HepG2 (cell line): ENCODE results near the gene COA3. TPM values are rescaled to one million over a fixed set of nuclear protein-coding genes. Genes with fewer than 3 reads are reported as not detected.
A peak's percentile ranks its signal among the peaks of the same experiment; 100 is the strongest.

ENCODE experiments used
- CBX2 ChIP-seq, 2 experiments: fragments of 200-600 bp in 1 of 2; sonication (generic); formaldehyde crosslinking in 1 of 2; IDR thresholded peaks; 2 replicates each; pipeline versions ENCODE4 v1.7.0 to v1.8.1; 2018 to 2022; ENCODE audit warnings: low read depth in 2 of 2, low read length in 1 of 2, mild to moderate bottlenecking in 1 of 2, missing genetic modification reagents in 1 of 2
- ELF1 ChIP-seq: sonication (generic); formaldehyde crosslinking; IDR thresholded peaks from 2 replicates; pipeline ENCODE4 v1.4.0; 2020; ENCODE audit warnings: missing genetic modification reagents
- ETS1 ChIP-seq: sonication (generic); formaldehyde crosslinking; IDR thresholded peaks from 2 replicates; pipeline ENCODE4 v1.4.0; 2020; ENCODE audit warnings: missing genetic modification reagents
- GTF2F1 ChIP-seq: fragments of 150-350 bp; IDR thresholded peaks from 2 replicates; pipeline ENCODE4 v1.6.1; 2014; ENCODE audit warnings: low read length
- HIC2 ChIP-seq: sonication (generic); formaldehyde crosslinking; IDR thresholded peaks from 2 replicates; pipeline ENCODE4 v1.9.0; 2022; ENCODE audit warnings: low read depth, missing genetic modification reagents
- MLX ChIP-seq: IDR thresholded peaks from 2 replicates; pipeline ENCODE4 v1.6.1; 2016
- MTA3 ChIP-seq: sonication (generic); formaldehyde crosslinking; IDR thresholded peaks from 2 replicates; pipeline ENCODE4 v1.4.0; 2020; ENCODE audit warnings: missing genetic modification reagents
- PBX2 ChIP-seq: IDR thresholded peaks from 2 replicates; pipeline ENCODE4 v1.6.1; 2016; ENCODE audit warnings: control low read depth
- POGK ChIP-seq: sonication (generic); formaldehyde crosslinking; conservative IDR thresholded peaks from 2 replicates; pipeline ENCODE4 v1.8.0; 2022; ENCODE audit warnings: mild to moderate bottlenecking, moderate library complexity, missing genetic modification reagents
- SKI ChIP-seq: fragments of 450-650 bp; IDR thresholded peaks from one replicate; pipeline ENCODE4 v1.6.1; 2018; ENCODE audit warnings: mild to moderate bottlenecking; ENCODE audit not compliant: partially characterized antibody
- SP2 ChIP-seq: sonication (generic); formaldehyde crosslinking; IDR thresholded peaks from 2 replicates; pipeline ENCODE4 v1.5.1; 2020; ENCODE audit warnings: mild to moderate bottlenecking, missing genetic modification reagents
- SPEN ChIP-seq: sonication (generic); formaldehyde crosslinking; IDR thresholded peaks from 2 replicates; pipeline ENCODE4 v1.5.1; 2020; ENCODE audit warnings: low read depth, mild to moderate bottlenecking, missing genetic modification reagents
- TFE3 ChIP-seq: IDR thresholded peaks from 2 replicates; pipeline ENCODE4 v1.6.1; 2016
- TRAFD1 ChIP-seq: sonication (generic); formaldehyde crosslinking; IDR thresholded peaks from 2 replicates; pipeline ENCODE4 v1.5.1; 2020; ENCODE audit warnings: missing genetic modification reagents, mild to moderate bottlenecking, borderline replicate concordance
- YEATS2 ChIP-seq: sonication (generic); formaldehyde crosslinking; IDR thresholded peaks from 2 replicates; pipeline ENCODE4 v1.4.0; 2020; ENCODE audit warnings: missing genetic modification reagents, borderline replicate concordance
- ZKSCAN8 ChIP-seq: IDR thresholded peaks from 2 replicates; pipeline ENCODE4 v1.6.1; 2016; ENCODE audit warnings: borderline replicate concordance, missing genetic modification reagents, missing compliant biosample characterization
- ZNF446 ChIP-seq: sonication (generic); formaldehyde crosslinking; IDR thresholded peaks from 2 replicates; pipeline ENCODE4 v1.5.0; 2020; ENCODE audit warnings: mild to moderate bottlenecking, missing genetic modification reagents
- ZNF816 ChIP-seq: sonication (generic); formaldehyde crosslinking; IDR thresholded peaks from 2 replicates; pipeline ENCODE4 v1.8.0; 2022; ENCODE audit warnings: missing genetic modification reagents, mild to moderate bottlenecking, borderline replicate concordance
- polyA plus RNA-seq, 8 experiments: library from polyadenylated mRNA; depleted of rRNA in 3 of 8; stranded (reverse) in 7 of 8; unstranded in 1 of 8; fragments of >200 nt; fragmentation: Illumina TruSeq in 4 of 8; extraction: Trizol in 4 of 8; gene quantifications; 2 replicates each; pipeline versions ENCODE4 v1.2.1 to v1.2.3, GENCODE V29; 2011 to 2016; ENCODE audit warnings: low read depth in 4 of 8, missing spikeins in 1 of 8, mixed read lengths in 1 of 8; ENCODE audit not compliant: insufficient read depth in 1 of 8
- total RNA-seq, 5 experiments: library from RNA; depleted of rRNA; stranded (reverse); fragments of >200 nt; fragmentation: Illumina TruSeq; extraction: Trizol; gene quantifications; 2 replicates each; pipeline ENCODE4 v1.2.3, GENCODE V29; 2016; ENCODE audit warnings: low read depth in 1 of 5

COA3 gene
- total and polyA plus RNA-seq, 2 of the 13 experiments (the other 11 are each of a cell fraction or from before 2014, with no cell fraction given), result 133 to 202 TPM

- TF ChIP-seq POGK (CRISPR knock-in tag) (peak; percentile 70; the same call in 1 of the 2 replicates), TRAFD1 (no peak), ETS1 (CRISPR knock-in tag) (no peak), ELF1 (peak; percentile 23; the same call in 1 of the 2 replicates), CBX2 (IDR thresholded peaks at IDR 0.05; ENCODE audit: low read depth, low read length) (no peak), CBX2 (CRISPR knock-in tag; IDR thresholded peaks at IDR 0.05; ENCODE audit: low read depth) (no peak), ZNF816 (CRISPR knock-in tag) (no peak), YEATS2 (CRISPR knock-in tag) (no peak), SKI (no peak), SPEN (CRISPR knock-in tag) (peak; percentile 63), ZNF446 (CRISPR knock-in tag) (peak; percentile 90), GTF2F1 (no peak), ZKSCAN8 (CRISPR knock-in tag) (no peak), MTA3 (CRISPR knock-in tag) (no peak), HIC2 (CRISPR knock-in tag) (peak; percentile 49; the same call in 1 of the 2 replicates), TFE3 (CRISPR knock-in tag) (no peak), MLX (CRISPR knock-in tag) (no peak), SP2 (CRISPR knock-in tag) (0 out of 2 replicates have a peak, but pooled peaks have one; percentile 36), PBX2 (CRISPR knock-in tag) (no peak)
Measured at GRCh38 chr17:42760652-42761581, 37.6 kb downstream of the COA3 start, which contains the start of gene RAMP2 (continued).
